Astrocyte (in vitro differentiated cells and primary cell): ENCODE measurements around the gene ADCY5.

ENCODE experiments used
- EZH2 ChIP-seq: IDR thresholded peaks from 2 replicates; pipeline ENCODE4 v1.6.1; 2012; ENCODE audit warnings: mild to moderate bottlenecking, low read length, inconsistent platforms; ENCODE audit not compliant: insufficient read depth
- TF ChIP-seq, protein P1 (sequence below): IDR thresholded peaks from 2 replicates; pipeline ENCODE4 v1.5.1; 2011; ENCODE audit warnings: low read depth, mild to moderate bottlenecking, inconsistent platforms, low read length, moderate library complexity; ENCODE audit not compliant: insufficient read depth

DNA sequence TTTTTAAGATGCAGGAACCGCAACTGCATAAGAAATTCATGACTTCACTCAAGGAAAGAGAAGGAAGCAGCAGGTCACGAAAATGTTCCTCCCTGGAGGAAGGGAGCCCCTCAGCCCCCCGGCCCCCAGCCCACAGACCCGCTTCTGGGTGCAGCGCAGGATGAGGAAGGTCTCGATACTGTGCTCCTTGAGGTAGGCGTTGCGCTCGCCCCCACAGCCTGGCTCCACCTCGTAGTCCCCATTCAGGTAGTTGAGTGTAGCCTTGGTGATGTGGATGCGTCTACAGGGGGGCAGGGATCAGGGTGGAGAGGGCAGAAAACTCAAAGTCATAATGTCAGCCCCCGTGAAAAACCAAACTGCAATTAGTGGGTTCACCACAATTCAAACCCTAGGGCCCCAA, 121.4 kb downstream of the ADCY5 start:
- TF ChIP-seq EZH2: no peak
- TF ChIP-seq, protein P1, sequence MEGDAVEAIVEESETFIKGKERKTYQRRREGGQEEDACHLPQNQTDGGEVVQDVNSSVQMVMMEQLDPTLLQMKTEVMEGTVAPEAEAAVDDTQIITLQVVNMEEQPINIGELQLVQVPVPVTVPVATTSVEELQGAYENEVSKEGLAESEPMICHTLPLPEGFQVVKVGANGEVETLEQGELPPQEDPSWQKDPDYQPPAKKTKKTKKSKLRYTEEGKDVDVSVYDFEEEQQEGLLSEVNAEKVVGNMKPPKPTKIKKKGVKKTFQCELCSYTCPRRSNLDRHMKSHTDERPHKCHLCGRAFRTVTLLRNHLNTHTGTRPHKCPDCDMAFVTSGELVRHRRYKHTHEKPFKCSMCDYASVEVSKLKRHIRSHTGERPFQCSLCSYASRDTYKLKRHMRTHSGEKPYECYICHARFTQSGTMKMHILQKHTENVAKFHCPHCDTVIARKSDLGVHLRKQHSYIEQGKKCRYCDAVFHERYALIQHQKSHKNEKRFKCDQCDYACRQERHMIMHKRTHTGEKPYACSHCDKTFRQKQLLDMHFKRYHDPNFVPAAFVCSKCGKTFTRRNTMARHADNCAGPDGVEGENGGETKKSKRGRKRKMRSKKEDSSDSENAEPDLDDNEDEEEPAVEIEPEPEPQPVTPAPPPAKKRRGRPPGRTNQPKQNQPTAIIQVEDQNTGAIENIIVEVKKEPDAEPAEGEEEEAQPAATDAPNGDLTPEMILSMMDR: no peak
